ENCODE results near the gene MYH2. TPM values are rescaled to one million over a fixed set of nuclear protein-coding genes. Genes with fewer than 3 reads are reported as not detected.

The MYH2 gene
- total RNA-seq, 3 donors from 2014 or later: 0.16 TPM; not detected in 2

DNA sequence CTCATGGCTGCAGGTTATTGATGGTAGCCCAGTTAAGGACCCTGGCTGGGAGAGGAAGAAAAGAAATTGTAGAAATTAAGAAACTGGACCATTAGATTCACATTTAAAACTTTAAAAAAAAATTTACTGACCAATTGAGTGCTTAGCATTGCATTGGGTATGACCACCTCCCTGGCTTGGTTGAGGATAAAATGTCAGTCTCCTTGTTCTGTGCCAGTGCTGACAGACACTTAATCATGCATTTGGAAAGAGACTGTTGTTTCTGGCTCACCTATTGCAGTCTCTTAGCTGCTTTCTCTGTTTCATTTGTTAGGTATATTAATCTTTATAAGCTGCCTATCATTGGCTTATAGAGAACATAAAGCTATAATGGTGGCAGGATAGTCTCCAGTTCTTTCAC, 32.8 kb downstream of the MYH2 start:
- Histone ChIP-seq H3K4me1 (no peaks in the 10 kb centered on the region), H3K4me3 (no peak overlapping the region), H3K9me3 (no peaks in the 10 kb centered on the region), H3K27ac (no peak overlapping the region), H3K27me3 (peaks cover 0 to 2% of the 10 kb centered on the region in 2 donors), H3K36me3 (no peaks in the 10 kb centered on the region)
- DNase-seq (ENCODE audit: low spot score in 2 of 2): no peak
- intact Hi-C loops (cut with DNase I; ENCODE audit: low total_unique reads): no loop called here
- TF ChIP-seq POLR2AphosphoS5 (IDR thresholded peaks at IDR 0.05): no peak
- TF ChIP-seq, protein P1, sequence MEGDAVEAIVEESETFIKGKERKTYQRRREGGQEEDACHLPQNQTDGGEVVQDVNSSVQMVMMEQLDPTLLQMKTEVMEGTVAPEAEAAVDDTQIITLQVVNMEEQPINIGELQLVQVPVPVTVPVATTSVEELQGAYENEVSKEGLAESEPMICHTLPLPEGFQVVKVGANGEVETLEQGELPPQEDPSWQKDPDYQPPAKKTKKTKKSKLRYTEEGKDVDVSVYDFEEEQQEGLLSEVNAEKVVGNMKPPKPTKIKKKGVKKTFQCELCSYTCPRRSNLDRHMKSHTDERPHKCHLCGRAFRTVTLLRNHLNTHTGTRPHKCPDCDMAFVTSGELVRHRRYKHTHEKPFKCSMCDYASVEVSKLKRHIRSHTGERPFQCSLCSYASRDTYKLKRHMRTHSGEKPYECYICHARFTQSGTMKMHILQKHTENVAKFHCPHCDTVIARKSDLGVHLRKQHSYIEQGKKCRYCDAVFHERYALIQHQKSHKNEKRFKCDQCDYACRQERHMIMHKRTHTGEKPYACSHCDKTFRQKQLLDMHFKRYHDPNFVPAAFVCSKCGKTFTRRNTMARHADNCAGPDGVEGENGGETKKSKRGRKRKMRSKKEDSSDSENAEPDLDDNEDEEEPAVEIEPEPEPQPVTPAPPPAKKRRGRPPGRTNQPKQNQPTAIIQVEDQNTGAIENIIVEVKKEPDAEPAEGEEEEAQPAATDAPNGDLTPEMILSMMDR (IDR thresholded peaks at IDR 0.05): no peak
- TF ChIP-seq POLR2A (IDR thresholded peaks at IDR 0.05): no peak

DNA sequence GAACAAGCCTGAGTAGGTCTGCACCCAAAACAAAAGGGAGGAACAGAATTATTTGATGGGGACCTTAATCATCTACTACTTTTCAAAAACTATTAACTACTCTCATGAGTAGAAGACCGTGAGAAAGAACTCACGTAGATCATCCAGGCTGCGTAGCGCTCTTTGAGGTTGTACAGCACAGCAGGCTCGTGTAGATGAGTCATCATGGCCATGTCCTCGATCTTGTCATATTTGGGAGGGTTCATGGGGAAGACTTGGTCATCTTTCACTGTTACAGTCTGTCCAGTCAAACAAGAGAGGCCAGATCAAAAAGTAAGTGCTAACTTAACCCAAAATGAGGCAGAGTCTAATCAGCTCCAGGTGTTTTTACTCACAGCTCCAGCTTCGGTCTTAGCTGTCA, 33.4 kb downstream of the MYH2 start:
- Histone ChIP-seq H3K27me3 (peaks cover 0 to 2% of the 10 kb centered on the region in 2 donors), H3K9me3 (no peaks in the 10 kb centered on the region), H3K36me3 (no peaks in the 10 kb centered on the region), H3K27ac (no peak overlapping the region), H3K4me3 (no peak overlapping the region), H3K4me1 (no peaks in the 10 kb centered on the region)
- no peak for DNase-seq (ENCODE audit: low spot score in 2 of 2)
- intact Hi-C loops (cut with DNase I; ENCODE audit: low total_unique reads): no loop called here
- TF ChIP-seq, protein P1 (IDR thresholded peaks at IDR 0.05): no peak
- no peak for TF ChIP-seq POLR2AphosphoS5 (IDR thresholded peaks at IDR 0.05)
- TF ChIP-seq POLR2A (IDR thresholded peaks at IDR 0.05): no peak

DNA sequence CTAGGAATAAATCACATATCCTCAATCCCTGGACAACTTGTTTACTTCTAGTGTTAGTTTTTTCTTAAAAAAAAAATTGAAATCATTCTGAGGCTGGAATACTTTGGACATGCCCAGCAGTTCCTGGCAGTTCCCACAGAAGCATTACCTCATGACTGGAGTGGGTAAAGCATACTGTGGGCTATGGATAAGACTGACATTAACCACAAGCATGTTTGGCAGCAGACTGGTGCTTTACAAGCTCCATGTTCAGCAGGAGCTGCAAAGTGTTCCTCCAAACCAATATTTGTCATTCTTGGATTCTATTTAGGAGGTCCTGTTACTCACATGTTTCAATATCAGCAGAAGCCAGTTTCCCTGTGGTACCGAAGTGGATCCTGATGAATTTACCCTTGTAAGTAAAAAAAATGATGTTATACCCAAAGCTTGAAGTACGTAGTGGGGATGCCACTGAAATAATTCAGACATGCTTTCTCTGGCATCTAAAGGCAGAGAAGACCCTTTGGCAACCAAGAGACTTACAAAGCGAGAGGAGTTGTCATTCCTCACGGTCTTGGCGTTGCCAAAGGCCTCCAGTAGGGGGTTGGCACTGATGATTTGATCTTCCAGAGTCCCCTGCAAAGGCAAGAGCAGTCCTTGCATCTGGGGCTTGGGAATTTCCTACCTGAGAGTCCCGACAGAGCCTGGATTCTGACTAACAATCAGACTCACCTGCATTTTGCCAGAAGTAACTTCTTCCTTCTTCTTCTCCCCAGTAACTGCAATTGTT, 36.0 kb downstream of the MYH2 start:
- intact Hi-C loops (cut with DNase I; ENCODE audit: low total_unique reads): no loop called here
- Histone ChIP-seq H3K27ac (no peak overlapping the region), H3K9me3 (no peaks in the 10 kb centered on the region), H3K36me3 (no peaks in the 10 kb centered on the region), H3K27me3 (peaks cover 0 to 2% of the 10 kb centered on the region in 2 donors), H3K4me3 (no peak overlapping the region), H3K4me1 (no peaks in the 10 kb centered on the region)
- DNase-seq (ENCODE audit: low spot score in 2 of 2): no peak
- TF ChIP-seq POLR2A (IDR thresholded peaks at IDR 0.05) (no peak), POLR2AphosphoS5 (IDR thresholded peaks at IDR 0.05) (no peak)
- TF ChIP-seq, protein P1 (IDR thresholded peaks at IDR 0.05): no peak

DNA sequence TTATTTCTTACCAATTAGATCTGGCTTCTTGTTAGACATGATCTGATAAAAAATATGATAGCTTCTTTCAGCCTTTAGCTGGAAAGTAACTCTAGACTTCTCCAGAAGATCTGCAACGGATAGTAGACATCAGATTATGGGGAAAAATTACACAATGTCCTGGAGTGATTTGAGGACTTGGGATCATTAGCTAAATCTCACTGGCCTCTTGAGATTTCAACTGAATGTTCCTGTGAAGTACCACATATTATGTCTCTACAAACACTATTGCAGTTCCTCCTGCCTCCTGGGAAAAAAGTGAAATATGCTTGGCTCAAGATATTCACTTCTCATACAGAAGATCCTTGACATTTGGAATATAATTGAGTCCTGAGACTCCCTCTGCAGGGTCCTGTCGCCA, 36.6 kb downstream of the MYH2 start:
- peaks cover 0 to 2% of the 10 kb centered on the region in 2 donors for H3K27me3 ChIP-seq
- no peak overlapping the region for H3K4me3 ChIP-seq
- H3K27ac ChIP-seq: no peak overlapping the region
- H3K9me3 ChIP-seq: no peaks in the 10 kb centered on the region
- DNase-seq (ENCODE audit: low spot score in 2 of 2): no peak
- no peaks in the 10 kb centered on the region for H3K4me1 ChIP-seq
- no peaks in the 10 kb centered on the region for H3K36me3 ChIP-seq
- TF ChIP-seq POLR2AphosphoS5 (IDR thresholded peaks at IDR 0.05): no peak
- TF ChIP-seq, protein P1 (IDR thresholded peaks at IDR 0.05): no peak
- TF ChIP-seq POLR2A (IDR thresholded peaks at IDR 0.05): no peak
- intact Hi-C loops (cut with DNase I; ENCODE audit: low total_unique reads): no loop called here

DNA sequence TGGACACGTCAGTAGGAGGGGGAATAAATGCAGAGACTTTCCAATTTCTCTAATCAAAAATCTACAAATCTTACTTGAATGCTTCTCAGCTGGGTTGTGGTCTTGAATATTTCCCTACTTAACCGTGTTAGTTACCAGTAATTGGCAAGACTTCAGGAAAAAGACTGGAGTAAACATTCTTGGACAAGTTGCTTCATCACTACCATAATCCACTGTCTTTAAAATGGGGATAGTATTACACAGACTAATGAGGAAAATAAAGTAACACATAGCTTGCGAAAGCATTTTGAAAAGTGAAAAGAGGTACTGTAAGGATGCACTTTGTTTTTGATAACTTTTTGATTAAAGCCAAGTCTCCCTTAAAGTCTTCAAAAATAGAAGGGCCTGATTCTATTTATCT, 49.5 kb downstream of the MYH2 start:
- intact Hi-C loops (cut with DNase I; ENCODE audit: low total_unique reads): no loop called here
- Histone ChIP-seq H3K36me3 (no peaks in the 10 kb centered on the region), H3K4me1 (no peaks in the 10 kb centered on the region), H3K9me3 (no peaks in the 10 kb centered on the region), H3K4me3 (no peak overlapping the region), H3K27me3 (no peaks in the 10 kb centered on the region), H3K27ac (no peak overlapping the region)
- DNase-seq (ENCODE audit: low spot score in 2 of 2): no peak
- TF ChIP-seq, protein P1 (IDR thresholded peaks at IDR 0.05): no peak
- TF ChIP-seq POLR2AphosphoS5 (IDR thresholded peaks at IDR 0.05) (no peak), POLR2A (IDR thresholded peaks at IDR 0.05) (no peak)

Measured in breast epithelium (tissue), 4 donors.